C4-2B (cell line): ENCODE data around the gene NPAS1.

Experiments
- H3K27ac ChIP-seq: fragments of 450-650 bp; 2 replicates; pipeline ENCODE4 v1.5.1; 2017
- ZFX ChIP-seq: fragments of 450-650 bp; IDR thresholded peaks from 2 replicates; pipeline ENCODE4 v1.6.1; 2017
- TF ChIP-seq, protein P1 (sequence below): fragments of 450-650 bp; conservative IDR thresholded peaks from 2 replicates; pipeline ENCODE4 v1.5.1; 2017; ENCODE audit warnings: mild to moderate bottlenecking

Gene NPAS1

DNA sequence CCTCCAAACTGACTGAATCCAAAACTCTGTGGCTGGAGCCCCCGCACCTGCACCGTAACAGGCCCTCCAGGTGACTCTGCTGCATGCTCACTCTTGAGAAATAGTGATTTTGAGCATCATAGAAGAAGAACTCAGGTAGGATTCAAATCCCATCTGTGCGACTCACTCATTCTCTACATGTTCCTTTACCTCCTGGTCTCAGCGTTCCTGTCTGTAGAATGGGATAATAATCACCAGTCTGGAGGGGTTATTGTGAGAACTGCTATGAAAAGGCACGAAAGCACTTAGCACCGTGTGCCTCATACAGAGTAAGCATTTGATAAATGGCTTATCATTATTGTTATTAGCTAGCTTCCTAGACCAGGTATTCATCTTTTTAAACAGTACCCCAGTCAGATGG is 36.5 kb upstream of the NPAS1 start:
- TF ChIP-seq ZFX = no peak
- TF ChIP-seq, protein P1, sequence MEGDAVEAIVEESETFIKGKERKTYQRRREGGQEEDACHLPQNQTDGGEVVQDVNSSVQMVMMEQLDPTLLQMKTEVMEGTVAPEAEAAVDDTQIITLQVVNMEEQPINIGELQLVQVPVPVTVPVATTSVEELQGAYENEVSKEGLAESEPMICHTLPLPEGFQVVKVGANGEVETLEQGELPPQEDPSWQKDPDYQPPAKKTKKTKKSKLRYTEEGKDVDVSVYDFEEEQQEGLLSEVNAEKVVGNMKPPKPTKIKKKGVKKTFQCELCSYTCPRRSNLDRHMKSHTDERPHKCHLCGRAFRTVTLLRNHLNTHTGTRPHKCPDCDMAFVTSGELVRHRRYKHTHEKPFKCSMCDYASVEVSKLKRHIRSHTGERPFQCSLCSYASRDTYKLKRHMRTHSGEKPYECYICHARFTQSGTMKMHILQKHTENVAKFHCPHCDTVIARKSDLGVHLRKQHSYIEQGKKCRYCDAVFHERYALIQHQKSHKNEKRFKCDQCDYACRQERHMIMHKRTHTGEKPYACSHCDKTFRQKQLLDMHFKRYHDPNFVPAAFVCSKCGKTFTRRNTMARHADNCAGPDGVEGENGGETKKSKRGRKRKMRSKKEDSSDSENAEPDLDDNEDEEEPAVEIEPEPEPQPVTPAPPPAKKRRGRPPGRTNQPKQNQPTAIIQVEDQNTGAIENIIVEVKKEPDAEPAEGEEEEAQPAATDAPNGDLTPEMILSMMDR = no peak
- H3K27ac ChIP-seq = no peak overlapping the region

DNA sequence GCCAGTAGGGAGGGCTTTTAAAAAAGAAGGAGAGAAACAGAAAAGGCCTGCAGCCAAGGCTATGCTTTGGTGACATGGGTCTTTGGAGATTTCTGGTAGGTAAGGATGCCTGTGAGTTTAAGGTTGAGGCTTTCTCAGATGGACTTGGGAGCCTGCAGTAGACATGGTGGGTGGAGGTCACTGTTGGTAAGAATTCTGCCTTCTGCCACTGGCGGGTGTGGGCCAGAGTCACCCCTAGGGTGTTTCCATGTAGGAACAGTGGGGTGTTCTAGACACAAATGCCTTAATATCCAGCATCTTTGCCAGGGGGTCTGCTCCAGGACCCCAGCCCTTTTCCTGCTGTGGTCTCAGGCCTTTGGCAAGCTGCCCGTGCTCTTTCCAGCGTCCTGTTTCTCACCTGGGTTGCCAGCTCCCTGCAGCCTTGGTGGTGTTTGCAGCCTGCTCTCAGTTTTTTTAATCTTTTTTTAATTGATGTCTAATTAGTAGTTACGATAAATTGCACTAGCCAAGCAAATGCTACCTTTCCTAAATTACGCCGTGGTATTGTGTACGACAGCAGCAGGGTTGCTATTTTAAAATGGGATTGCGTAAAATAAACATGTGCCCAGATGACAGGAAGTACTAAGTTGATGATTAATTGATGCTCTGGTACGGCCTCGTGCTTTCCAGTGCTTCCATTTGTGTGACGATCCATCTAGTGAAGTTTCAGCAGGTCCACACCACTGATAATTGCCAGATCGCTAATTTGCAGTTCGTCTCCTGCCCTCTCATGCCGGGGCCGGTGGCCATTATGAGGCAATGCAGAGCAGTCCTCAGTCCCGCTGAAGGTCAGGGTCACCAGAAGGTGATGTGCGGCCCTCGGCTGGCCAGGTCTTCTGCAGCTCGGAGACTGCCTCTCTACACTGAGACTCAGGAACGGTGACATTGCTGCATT is 35.3 kb upstream of the NPAS1 start:
- TF ChIP-seq, protein P1 = no peak
- TF ChIP-seq ZFX = no peak
- peak overlapping the region; percentile 24 for H3K27ac ChIP-seq

DNA sequence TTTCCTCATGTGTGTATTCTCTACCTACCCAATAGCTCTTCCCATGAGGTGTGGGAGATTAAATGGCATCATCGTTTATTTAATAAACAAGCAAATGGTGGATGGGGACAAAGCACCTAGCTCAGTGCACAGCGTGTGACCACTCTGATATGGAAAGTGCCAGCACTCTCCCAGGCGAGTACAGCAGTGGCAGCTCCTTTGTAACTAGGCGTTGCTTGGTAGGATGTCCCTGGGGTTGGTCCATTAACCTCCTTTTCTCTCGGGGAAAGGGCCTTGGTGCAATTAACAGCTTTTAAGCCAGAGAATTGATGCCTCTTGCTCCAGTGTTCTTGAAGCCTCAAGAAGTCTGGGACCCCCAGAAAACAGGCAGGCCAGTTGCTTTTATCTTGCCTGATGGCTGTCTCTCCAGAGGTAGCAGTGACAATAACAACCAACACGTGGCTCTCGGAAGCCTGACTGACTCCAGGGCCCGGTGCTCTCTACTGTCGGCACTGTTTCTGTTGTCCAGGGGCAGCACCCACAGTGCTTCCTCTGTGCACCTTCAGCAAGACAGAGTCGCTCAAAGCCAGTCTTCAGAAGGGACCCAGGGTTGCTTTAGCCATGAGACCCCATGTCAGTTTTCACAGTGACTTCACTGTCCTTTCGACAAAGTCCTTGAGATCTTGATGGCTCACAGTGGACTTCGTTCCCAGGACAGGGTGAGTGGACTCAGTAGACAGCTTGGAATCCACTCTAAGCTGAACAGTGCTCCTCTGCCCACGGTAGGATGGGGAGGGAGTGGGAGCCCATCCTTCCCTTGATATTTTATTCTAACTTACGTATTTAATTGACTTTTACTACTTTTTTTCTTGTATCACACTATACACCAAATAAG is 33.9 kb upstream of the NPAS1 start:
- no peak overlapping the region for H3K27ac ChIP-seq
- TF ChIP-seq, protein P1 = no peak
- TF ChIP-seq ZFX = no peak

DNA sequence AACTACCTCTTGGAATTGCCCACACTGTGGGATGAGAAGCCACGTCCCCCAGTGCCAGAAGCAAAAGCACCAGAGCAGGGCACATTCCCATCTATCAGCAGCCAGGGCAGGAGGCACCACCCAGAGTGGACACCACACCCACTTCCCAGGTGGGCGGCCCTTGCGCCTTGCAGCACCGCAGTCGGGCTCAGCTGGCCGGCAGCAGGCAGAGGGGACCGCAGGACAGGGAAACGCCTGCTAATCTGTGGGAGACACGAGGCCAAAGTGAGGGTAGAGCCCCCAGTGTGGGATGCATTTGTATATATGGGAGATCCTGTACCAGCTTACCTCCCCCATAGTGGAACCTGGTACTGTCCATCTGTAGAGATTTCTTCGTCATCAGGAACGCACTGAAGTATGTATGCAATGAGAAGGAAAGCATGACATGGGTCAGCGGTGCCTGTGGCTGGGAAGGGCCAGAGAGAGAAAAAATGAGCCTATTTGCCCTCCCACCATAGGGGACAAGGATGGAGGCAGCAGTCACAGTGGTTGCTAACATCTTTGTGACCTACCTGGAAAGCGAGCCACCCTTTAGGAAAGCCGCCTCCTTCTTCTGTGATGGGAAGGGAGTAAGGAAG is 30.9 kb upstream of the NPAS1 start:
- H3K27ac ChIP-seq = no peak overlapping the region
- no peak for TF ChIP-seq ZFX
- TF ChIP-seq, protein P1 = no peak

DNA sequence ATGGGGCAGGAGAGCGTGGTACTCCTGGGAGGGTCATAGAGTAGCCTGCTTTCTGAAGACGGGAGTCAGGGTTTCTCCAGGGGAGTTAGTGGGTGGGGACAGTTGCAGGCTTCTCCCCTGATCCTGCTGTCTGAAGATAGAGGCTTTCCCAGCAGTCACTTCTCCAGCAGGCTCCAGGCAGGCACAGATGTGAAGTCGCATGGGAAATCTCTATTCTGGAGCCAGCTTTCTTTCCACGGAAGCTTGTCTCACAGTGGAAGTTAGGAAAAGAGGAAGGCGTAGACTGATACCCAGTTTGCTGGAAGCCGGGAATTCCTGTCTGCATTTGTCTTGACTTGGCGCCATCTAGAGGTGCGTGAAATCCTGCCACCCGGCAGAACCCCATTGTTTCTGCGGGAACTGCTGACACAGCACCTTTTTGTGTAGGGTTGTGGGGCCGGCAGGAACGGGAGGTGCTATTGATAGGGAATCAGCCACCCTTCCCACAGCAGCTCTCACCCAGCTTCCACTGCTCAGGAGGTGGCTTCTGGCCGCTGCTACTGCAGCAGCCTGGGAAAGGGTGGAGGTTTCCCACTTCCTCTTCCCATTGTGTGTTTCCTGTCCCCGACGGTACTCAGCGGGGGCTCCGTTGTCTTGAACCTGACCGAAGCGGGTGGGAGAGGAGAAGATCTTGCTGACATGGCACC is 28.5 kb upstream of the NPAS1 start:
- H3K27ac ChIP-seq = peak overlapping the region; percentile 29
- no peak for TF ChIP-seq ZFX
- TF ChIP-seq, protein P1 = peak; percentile 72

DNA sequence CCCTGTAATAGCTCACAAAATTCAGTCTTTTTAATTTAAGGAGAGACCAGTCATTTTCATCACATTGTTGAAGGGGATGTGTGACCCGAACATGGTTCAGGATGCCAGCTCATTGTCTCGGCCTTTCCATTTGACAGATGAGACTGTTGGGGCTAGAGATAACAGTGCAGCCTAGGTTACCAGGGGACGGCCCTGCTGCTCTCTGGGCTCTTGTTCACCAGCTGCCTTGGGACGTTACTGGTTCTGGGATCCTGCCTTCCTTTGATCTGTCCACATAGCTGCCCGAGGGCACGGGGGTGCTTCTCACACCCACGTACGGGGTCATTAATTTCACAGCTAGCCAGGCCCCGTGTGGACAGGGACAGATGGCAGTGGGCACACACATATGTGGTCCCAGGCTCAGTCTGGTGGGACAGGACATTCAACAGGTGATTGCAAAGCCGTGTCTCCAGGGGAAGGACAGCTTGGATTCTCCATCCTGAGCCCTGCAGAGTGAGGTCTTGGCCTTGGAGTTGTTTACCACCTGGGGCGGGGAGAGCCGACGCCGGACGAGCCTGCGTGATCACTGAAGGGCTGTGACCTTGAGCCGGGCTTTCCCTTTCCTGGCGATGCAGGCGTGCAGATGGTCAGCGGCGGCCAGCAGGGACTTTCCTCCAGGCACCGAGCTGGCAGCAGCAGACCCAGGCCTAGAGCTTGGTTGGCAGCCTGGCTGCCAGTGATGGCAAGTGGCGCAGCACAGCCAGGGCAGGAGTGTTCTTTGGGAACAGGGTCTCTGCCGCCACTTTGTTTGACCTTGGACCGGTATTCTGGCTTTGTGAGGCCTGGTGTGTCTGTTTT is 26.7 kb upstream of the NPAS1 start:
- TF ChIP-seq ZFX = no peak
- TF ChIP-seq, protein P1 = no peak
- no peak overlapping the region for H3K27ac ChIP-seq
